Naive B cell (primary cell): Measurements from ENCODE around the gene SLC18A2. TPM values are rescaled to one million over a fixed set of nuclear protein-coding genes. Genes with fewer than 3 reads are reported as not detected.
A peak's percentile ranks its signal among the peaks of the same experiment; 100 is the strongest.

ENCODE experiments used
- ATAC-seq, 2 donors: fragments of 150-1000 bp; cut with Tn5 transposase; 2 replicates each; pipeline ENCODE4 v1.10.0; 2021; ENCODE audit warnings: low read depth in 2 of 2, mild to moderate bottlenecking in 2 of 2, moderate library complexity in 2 of 2
- DNase-seq: peaks from one replicate; pipeline ENCODE4 v3.0.0; 2022
- H3K27ac Mint-ChIP-seq, 6 donors: one replicate each; pipeline ENCODE4 v1.8.0; 2020 to 2022; ENCODE audit warnings: mild to moderate bottlenecking in 6 of 6, mixed read lengths in 6 of 6, moderate library complexity in 5 of 6, inconsistent platforms in 2 of 6
- H3K27me3 Mint-ChIP-seq, 3 donors: one replicate each; pipeline ENCODE4 v1.8.0; 2021 to 2022; ENCODE audit warnings: mixed read lengths in 3 of 3, mild to moderate bottlenecking in 1 of 3
- H3K36me3 Mint-ChIP-seq, 2 donors: one replicate each; pipeline ENCODE4 v1.8.0; 2020 to 2022; ENCODE audit warnings: mixed read lengths in 2 of 2, inconsistent platforms in 1 of 2, mild to moderate bottlenecking in 1 of 2
- H3K4me1 Mint-ChIP-seq, 3 donors: one replicate each; pipeline ENCODE4 v1.8.0; 2020 to 2022; ENCODE audit warnings: mixed read lengths in 3 of 3, inconsistent platforms in 1 of 3, mild to moderate bottlenecking in 1 of 3, moderate library complexity in 1 of 3
- H3K4me3 Mint-ChIP-seq, 8 donors: one replicate each; pipeline ENCODE4 v1.8.0; 2020 to 2022; ENCODE audit warnings: mild to moderate bottlenecking in 8 of 8, mixed read lengths in 8 of 8, moderate library complexity in 8 of 8, inconsistent platforms in 2 of 8
- H3K9me3 Mint-ChIP-seq, 7 donors: one replicate each; pipeline ENCODE4 v1.8.0; 2020 to 2022; ENCODE audit warnings: mixed read lengths in 7 of 7, mild to moderate bottlenecking in 5 of 7, inconsistent platforms in 2 of 7, moderate library complexity in 1 of 7
- polyA plus RNA-seq, 6 donors: library from polyadenylated mRNA; unstranded; fragments of 300-500 nt; fragmentation: Illumina TruSeq; gene quantifications; one replicate each; pipeline ENCODE4 v1.2.3, GENCODE V29; 2021; ENCODE audit warnings: low read depth in 6 of 6

Gene SLC18A2
- polyA plus RNA-seq, 6 donors from 2014 or later: 0.08 to 0.39 (median 0.19) TPM; not detected in 2

DNA sequence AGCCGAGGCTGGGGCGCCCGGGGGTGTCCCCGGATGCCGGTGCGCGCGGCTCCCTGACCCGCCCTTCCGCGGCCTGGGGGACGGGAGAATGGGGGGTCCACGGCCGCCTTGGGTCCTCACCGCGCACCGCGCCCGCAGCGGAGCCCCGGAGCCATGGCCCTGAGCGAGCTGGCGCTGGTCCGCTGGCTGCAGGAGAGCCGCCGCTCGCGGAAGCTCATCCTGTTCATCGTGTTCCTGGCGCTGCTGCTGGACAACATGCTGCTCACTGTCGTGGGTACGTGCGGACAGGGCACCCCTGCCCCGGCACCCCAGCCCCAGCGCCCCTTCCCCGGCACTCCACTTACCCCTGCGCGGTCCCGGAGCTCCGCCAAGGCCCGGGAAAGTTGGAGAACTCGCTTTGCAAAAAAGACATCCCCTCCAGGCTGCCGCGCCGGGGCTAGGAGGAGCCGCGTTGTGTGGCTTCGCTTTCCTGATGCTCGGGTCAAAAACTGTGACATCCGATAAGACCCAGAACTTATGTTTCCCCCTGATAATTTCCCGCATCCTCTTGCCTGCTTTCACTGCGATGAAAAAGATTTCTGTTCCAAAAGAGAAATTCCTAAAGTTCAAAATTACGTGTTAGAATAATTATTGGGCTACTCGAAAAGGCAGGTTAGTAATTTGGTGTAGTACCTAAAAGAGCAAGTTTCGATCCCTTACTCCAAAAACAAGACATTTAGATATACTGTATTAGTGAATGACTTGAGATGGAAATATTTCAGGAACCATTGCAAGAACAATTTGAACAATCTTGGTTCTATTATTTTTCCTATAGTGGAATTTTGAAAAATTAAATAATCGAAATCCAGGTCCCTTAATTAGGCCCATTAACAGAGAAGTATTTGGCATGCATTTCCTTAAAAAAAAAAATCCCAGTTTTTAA lies 888 bp downstream of the SLC18A2 start:
- H3K36me3 Mint-ChIP-seq: peaks cover 0 to 10% of the 10 kb centered on the region in 2 donors
- peaks cover 6 to 18% (median 11%) of the 10 kb centered on the region in 7 donors for H3K9me3 Mint-ChIP-seq
- no peak overlapping the region for H3K27ac Mint-ChIP-seq
- ATAC-seq: no peak
- H3K4me3 Mint-ChIP-seq: peak overlapping the region in 3 of 8 donors; percentile 13 to 68 (median 58)
- H3K4me1 Mint-ChIP-seq: peaks cover 4 to 13% (median 6%) of the 10 kb centered on the region in 3 donors
- no peak for DNase-seq
- H3K27me3 Mint-ChIP-seq: peaks cover 39 to 48% (median 39%) of the 10 kb centered on the region in 3 donors

DNA sequence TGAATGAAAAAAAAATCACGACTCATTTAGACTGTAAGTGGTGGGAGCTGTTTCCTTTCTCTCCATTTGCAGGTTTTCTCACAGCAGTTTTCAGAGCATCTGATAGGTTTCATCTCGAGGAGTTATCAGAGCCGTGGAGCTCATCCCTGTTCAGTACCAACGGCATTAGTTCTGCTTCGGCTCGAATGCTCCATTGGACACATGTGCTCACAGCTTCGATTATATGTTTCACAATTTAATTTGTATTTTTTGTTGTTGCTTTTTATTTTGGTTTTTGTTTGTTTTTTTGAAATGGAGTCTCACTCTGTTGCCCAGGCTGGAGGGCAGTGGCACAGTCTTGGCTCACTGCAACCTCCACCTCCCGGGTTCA lies 1.5 kb downstream of the SLC18A2 start:
- Mint-ChIP-seq H3K4me1 (peaks cover 3 to 6% (median 4%) of the 10 kb centered on the region in 3 donors), H3K27me3 (peaks cover 39 to 48% (median 46%) of the 10 kb centered on the region in 3 donors), H3K27ac (no peak overlapping the region), H3K4me3 (no peak overlapping the region), H3K36me3 (peaks cover 0 to 3% of the 10 kb centered on the region in 2 donors), H3K9me3 (peaks cover 2 to 15% (median 5%) of the 10 kb centered on the region in 7 donors)
- DNase-seq: no peak
- ATAC-seq: no peak

DNA sequence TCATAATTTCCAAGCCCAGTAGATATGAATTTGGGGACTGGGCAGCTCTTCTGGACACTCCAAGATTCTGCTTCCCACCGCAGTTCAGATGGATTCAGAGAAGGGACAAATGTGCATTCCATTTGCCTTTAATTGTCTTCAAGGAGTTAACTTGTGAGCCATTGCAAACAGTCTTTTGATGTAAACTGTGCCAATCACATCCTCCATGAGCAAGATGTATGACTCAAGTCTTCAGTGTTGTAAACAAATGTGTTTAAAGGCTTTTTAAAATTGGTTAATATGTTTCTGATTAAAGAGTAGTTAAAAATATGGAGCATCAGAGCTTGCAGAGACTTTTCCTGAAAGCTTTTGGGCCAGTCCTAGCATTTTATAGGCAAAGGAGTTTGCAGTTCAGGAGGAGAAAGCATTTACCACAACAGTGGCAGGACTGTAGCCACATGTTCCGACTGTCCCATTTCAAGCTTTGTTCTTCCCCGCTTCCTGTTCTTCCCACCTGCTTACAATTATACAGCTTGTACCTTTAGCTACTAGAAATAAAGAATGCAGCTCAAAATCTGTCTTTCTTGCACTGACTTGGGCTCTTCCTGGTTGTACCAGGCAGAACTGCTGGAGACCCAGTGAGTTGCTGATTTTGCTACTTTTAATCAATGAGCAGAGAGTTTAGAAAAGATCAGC lies 6.2 kb downstream of the SLC18A2 start:
- Mint-ChIP-seq H3K36me3 (no peaks in the 10 kb centered on the region), H3K9me3 (peaks cover 0 to 4% (median 0%) of the 10 kb centered on the region in 7 donors), H3K4me3 (no peak overlapping the region), H3K27ac (no peak overlapping the region), H3K27me3 (peaks cover 40 to 59% (median 50%) of the 10 kb centered on the region in 3 donors), H3K4me1 (peaks cover 0 to 4% (median 2%) of the 10 kb centered on the region in 3 donors)
- DNase-seq (no peak), ATAC-seq (no peak)

DNA sequence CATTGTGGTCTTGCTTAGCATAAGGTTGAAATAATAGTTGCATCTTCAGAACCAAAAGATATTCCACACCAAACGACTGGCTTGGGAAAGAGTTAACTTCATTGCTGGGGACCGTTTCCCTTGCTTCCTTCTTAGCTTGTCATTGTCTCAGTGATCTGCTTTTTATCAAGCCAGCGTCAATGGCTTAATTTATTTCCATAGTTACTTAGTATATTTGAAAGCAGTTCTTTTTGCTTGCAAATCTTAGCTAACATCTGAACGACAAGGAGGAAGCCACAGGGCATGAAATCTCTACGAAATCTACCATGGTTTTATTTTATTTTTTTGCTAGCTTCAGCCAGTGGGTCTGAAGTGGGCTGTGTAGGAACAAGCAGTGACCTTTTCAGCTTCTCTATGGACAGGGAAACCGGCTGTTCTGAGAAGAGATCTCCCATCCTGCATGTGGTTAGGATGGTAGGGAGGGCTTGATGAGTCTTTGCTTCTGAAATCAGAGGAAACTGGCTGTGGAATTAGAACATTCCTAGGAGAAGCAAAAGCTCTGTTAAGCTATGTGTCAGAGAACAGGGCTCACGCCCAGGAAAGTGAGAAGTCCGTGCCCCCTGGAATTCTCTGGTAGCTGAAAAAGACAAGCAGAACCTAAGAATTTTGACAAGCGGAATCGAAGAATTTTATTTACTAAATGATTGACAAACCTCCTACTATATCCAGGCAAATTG lies 8.0 kb downstream of the SLC18A2 start:
- H3K4me3 Mint-ChIP-seq: no peak overlapping the region
- H3K4me1 Mint-ChIP-seq: peaks cover 0 to 1% (median 0%) of the 10 kb centered on the region in 3 donors
- DNase-seq: no peak
- H3K27me3 Mint-ChIP-seq: peaks cover 27 to 42% (median 38%) of the 10 kb centered on the region in 3 donors
- H3K36me3 Mint-ChIP-seq: no peaks in the 10 kb centered on the region
- H3K27ac Mint-ChIP-seq: no peak overlapping the region
- ATAC-seq: no peak
- H3K9me3 Mint-ChIP-seq: peaks cover 0 to 2% (median 0%) of the 10 kb centered on the region in 7 donors

DNA sequence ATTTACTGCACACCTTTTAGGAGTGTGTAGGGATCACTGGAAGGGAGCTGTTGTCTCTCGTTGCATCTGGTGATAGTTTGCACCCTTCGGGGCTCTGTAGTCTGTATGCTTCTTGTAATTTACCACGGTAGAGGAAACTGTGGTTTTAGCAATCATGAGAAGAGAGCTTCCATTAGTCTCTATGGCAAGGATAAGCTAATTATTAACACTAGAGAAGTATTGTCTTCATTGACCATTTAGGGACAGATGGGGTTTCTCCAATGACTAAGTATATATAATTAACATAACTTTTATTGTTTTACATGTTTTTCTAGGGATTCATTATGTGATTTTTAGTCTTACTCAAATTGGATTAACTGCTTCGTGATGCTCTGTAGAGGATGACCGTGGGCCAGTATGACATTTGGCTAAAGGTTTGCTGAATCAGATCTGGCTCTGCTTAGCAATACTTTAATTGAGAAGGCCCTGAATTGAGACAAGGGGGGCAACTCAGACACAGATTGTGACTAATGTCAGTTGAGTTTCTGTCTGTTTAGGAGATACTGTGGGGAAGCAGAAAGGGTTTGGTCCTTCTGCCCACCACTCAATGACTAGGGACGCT lies 8.7 kb downstream of the SLC18A2 start:
- Mint-ChIP-seq H3K36me3 (no peaks in the 10 kb centered on the region), H3K27ac (no peak overlapping the region), H3K4me3 (peak overlapping the region in 1 of 8 donors; percentile 2), H3K4me1 (no peaks in the 10 kb centered on the region), H3K9me3 (no peaks in the 10 kb centered on the region), H3K27me3 (peaks cover 21 to 35% (median 31%) of the 10 kb centered on the region in 3 donors)
- ATAC-seq: no peak
- DNase-seq: no peak

DNA sequence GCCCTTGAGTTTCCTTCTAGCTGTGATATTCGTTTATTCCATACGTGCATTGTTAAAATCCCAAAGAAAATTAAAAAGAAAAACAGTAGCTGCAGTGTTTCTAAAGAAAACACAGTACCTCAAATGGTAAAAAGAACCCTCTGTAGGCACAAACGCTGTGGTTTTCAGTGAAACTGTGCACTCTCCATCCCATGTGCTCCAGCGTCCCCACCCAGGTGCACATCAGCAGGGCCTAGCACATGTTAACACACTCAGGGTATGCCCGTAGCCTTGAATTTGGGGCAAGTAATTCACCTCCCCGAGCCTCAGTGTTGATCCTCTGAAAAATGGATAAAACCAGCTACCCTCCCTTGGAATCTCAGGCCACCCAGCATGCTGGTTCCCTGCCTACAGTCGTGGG lies 9.5 kb downstream of the SLC18A2 start:
- DNase-seq (no peak), ATAC-seq (no peak)
- no peak overlapping the region for H3K27ac Mint-ChIP-seq
- H3K4me3 Mint-ChIP-seq: no peak overlapping the region
- peaks cover 0 to 2% (median 0%) of the 10 kb centered on the region in 7 donors for H3K9me3 Mint-ChIP-seq
- peaks cover 21 to 27% (median 23%) of the 10 kb centered on the region in 3 donors for H3K27me3 Mint-ChIP-seq
- H3K36me3 Mint-ChIP-seq: no peaks in the 10 kb centered on the region
- H3K4me1 Mint-ChIP-seq: no peaks in the 10 kb centered on the region

DNA sequence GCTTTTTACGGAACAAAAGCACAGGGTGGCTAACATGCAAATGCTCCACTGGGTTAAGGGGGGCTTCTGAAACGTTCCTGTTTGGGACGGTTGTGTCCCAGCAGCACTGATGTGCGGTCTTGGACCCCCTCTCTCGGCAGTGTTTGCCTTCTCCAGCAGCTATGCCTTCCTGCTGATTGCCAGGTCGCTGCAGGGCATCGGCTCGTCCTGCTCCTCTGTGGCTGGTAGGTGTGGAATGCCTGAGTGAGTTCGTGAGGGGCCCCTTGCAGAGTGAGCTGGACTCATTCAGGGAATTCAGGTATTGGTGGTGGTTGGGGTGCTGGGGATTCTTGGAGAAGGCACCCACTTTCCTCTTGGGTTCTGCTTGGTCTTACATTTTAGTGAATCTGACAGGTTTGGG lies 13.0 kb downstream of the SLC18A2 start:
- DNase-seq (no peak), ATAC-seq (no peak)
- peaks cover 0 to 2% (median 0%) of the 10 kb centered on the region in 7 donors for H3K9me3 Mint-ChIP-seq
- no peaks in the 10 kb centered on the region for H3K36me3 Mint-ChIP-seq
- no peak overlapping the region for H3K4me3 Mint-ChIP-seq
- peaks cover 15 to 21% (median 18%) of the 10 kb centered on the region in 3 donors for H3K27me3 Mint-ChIP-seq
- no peaks in the 10 kb centered on the region for H3K4me1 Mint-ChIP-seq
- H3K27ac Mint-ChIP-seq: no peak overlapping the region

DNA sequence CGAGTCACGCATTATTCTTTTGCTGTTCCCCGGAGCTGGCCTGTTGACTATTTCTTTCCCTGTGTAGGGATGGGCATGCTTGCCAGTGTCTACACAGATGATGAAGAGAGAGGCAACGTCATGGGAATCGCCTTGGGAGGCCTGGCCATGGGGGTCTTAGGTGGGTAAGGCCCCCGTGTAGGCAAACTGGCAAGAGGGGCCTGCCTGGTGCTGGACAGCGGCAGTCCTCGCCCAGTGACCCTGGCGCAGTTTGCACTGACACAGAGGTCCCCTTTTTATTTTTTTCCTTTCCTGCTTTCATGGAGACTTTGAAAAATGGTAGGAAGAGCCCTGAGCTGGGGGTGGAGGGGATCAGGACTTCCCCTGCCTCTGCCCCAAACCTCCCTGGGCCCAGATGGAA lies 13.4 kb downstream of the SLC18A2 start:
- Mint-ChIP-seq H3K27ac (no peak overlapping the region), H3K36me3 (no peaks in the 10 kb centered on the region), H3K4me1 (no peaks in the 10 kb centered on the region), H3K27me3 (peaks cover 11 to 22% (median 21%) of the 10 kb centered on the region in 3 donors), H3K9me3 (peaks cover 0 to 2% (median 0%) of the 10 kb centered on the region in 7 donors), H3K4me3 (no peak overlapping the region)
- ATAC-seq (no peak), DNase-seq (no peak)

DNA sequence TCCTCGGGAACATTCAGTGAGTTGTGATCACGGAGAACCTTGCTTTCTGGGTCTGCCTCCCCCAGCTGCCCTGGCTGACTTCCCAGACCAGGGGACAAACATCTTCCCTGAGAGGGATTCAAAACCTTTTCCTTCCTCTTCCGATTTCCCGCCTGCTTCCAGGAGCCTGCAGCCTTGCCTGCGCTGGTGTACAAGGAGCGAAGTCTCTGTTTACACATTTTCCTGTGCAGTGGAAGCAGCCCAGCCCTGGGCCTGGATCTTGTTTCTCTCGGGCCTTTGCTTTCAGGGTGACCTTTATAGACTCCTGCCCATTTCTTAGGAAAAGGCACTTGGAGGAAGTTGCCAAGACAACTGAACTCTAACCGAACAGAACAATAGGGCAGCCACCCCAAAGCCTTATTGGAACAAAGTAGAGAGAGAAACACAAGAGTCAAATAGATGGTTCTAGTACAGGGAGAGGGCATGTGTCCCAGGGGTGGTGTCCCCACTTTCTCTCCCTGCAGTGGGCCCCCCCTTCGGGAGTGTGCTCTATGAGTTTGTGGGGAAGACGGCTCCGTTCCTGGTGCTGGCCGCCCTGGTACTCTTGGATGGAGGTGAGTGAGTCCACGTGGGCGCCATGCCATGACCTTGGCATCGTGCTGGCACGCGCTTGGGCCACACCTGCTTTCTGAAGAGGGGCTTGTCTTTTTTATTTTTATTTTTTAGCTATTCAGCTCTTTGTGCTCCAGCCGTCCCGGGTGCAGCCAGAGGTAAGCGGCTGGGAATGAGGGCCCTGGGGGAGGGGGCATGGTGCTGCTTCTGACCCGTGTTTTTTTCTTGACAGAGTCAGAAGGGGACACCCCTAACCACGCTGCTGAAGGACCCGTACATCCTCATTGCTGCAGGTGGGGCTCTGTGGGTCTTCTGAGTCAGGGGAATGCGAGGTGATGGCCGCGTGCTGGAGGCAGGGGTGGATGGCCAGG lies 14.1 kb downstream of the SLC18A2 start:
- no peaks in the 10 kb centered on the region for H3K36me3 Mint-ChIP-seq
- H3K4me3 Mint-ChIP-seq: no peak overlapping the region
- peaks cover 0 to 4% (median 0%) of the 10 kb centered on the region in 3 donors for H3K4me1 Mint-ChIP-seq
- peaks cover 9 to 29% (median 23%) of the 10 kb centered on the region in 3 donors for H3K27me3 Mint-ChIP-seq
- DNase-seq (no peak), ATAC-seq (no peak)
- no peak overlapping the region for H3K27ac Mint-ChIP-seq
- peaks cover 0 to 2% (median 0%) of the 10 kb centered on the region in 7 donors for H3K9me3 Mint-ChIP-seq

DNA sequence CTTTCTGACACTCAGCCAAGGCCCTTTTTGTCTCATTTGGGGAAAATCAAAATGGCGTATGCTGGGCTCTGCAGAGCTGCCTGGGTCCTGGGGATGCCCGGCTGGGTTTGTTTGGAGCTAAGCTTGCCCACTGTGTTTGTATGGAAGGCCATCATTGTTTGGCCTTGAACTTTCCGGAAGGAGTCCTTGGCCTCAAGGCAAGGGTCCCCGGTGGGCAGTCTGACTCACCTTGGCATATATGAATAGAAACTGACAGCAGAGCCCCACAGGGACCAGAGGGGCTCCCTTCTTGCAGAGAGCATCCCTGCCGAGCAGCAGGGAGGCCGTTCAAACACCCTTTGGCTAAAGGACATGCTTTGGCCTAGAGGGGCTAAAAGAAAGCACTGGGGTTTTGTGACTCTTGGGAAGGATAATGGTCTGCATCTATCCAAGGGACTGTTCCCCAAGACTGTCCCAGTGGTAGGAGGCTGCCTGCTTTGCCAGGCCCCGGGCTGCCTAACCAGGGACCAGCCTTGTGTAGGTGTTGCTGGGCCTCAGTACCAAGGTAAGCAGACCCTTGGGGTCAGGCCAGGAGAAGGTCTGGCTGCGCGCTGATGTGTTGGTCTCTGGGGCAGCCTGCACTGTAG lies 15.0 kb downstream of the SLC18A2 start:
- no peak overlapping the region for H3K4me3 Mint-ChIP-seq
- H3K4me1 Mint-ChIP-seq: peaks cover 0 to 4% (median 0%) of the 10 kb centered on the region in 3 donors
- DNase-seq: no peak
- ATAC-seq: no peak
- peaks cover 0 to 2% (median 0%) of the 10 kb centered on the region in 7 donors for H3K9me3 Mint-ChIP-seq
- H3K36me3 Mint-ChIP-seq: no peaks in the 10 kb centered on the region
- no peak overlapping the region for H3K27ac Mint-ChIP-seq
- peaks cover 13 to 34% (median 25%) of the 10 kb centered on the region in 3 donors for H3K27me3 Mint-ChIP-seq

DNA sequence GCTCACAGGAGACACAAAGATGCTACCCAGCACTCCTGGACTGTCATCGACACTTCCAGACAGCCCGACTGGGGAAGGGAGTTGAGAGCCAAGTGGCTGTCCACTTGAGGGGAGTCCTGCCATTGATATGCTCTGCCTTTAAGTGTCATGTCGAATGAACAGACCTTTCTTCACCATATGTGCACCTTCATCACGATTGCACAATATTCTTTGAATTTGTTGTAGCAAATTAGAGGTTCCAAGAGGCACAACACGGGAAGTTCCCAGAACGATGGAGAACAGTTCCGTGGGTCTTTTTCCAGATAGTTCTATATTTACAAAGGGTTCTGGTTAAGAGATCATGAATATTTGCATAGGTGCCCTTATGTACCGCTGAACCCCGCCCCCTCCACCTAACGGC lies 16.0 kb downstream of the SLC18A2 start:
- no peak overlapping the region for H3K4me3 Mint-ChIP-seq
- peaks cover 0 to 2% (median 0%) of the 10 kb centered on the region in 7 donors for H3K9me3 Mint-ChIP-seq
- peaks cover 13 to 42% (median 26%) of the 10 kb centered on the region in 3 donors for H3K27me3 Mint-ChIP-seq
- ATAC-seq (no peak), DNase-seq (no peak)
- no peaks in the 10 kb centered on the region for H3K36me3 Mint-ChIP-seq
- H3K27ac Mint-ChIP-seq: no peak overlapping the region
- peaks cover 0 to 4% (median 0%) of the 10 kb centered on the region in 3 donors for H3K4me1 Mint-ChIP-seq
